WTC11 (cell line): ENCODE measurements around the gene TMEM121B.

Source experiments
- ATF1 ChIP-seq: sonication (generic); formaldehyde crosslinking; IDR thresholded peaks from 2 replicates; pipeline ENCODE4 v1.8.1; 2023; ENCODE audit warnings: mild to moderate bottlenecking, moderate library complexity, missing genetic modification reagents
- TF ChIP-seq, protein P1 (sequence below): sonication (generic); formaldehyde crosslinking; IDR thresholded peaks from 2 replicates; pipeline ENCODE4 v1.8.0; 2022; ENCODE audit warnings: mild to moderate bottlenecking, missing genetic modification reagents
- TF ChIP-seq, protein P2 (sequence below): fragments of 200-600 bp; IDR thresholded peaks from 2 replicates; pipeline ENCODE4 v1.8.0; 2022; ENCODE audit warnings: antibody characterized with exemption

DNA sequence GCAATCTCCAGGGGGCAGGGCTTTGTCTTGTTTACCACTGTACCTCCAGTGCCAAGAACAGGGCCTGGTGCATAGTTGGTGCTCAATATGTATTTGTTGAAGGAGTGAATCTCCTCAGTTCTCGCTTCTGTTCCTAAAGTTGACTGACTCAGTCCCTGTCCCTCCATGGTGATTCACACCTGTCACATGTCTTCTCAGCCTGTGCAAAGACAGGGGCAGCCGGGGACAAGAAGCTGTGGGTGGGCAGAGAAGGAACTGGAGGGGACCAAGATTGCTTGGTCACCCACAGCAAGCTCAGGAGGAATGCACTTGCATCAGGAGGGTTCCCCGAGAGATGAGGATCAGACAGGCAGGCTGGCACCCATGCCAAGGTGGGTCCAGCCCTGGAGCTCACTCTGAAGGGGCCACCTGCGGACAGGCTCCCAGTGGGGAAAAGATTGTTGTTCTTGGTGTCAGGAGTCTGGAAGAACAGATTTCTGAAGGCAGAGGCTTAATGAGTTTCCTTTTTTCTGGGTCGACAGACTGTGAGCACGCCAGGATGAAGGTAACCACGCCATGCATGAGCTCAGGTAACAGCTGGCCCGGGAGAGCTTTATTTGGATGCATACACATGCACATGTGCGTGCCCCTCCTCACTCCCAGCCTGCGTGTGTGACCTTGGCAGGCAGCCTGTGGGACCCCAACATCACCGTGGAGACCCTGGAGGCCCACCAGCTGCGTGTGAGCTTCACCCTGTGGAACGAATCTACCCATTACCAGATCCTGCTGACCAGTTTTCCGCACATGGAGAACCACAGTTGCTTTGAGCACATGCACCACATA lies 19.5 kb downstream of the TMEM121B start:
- TF ChIP-seq, protein P1, sequence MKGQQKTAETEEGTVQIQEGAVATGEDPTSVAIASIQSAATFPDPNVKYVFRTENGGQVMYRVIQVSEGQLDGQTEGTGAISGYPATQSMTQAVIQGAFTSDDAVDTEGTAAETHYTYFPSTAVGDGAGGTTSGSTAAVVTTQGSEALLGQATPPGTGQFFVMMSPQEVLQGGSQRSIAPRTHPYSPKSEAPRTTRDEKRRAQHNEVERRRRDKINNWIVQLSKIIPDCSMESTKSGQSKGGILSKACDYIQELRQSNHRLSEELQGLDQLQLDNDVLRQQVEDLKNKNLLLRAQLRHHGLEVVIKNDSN (CRISPR knock-in tag): no peak
- TF ChIP-seq, protein P2, sequence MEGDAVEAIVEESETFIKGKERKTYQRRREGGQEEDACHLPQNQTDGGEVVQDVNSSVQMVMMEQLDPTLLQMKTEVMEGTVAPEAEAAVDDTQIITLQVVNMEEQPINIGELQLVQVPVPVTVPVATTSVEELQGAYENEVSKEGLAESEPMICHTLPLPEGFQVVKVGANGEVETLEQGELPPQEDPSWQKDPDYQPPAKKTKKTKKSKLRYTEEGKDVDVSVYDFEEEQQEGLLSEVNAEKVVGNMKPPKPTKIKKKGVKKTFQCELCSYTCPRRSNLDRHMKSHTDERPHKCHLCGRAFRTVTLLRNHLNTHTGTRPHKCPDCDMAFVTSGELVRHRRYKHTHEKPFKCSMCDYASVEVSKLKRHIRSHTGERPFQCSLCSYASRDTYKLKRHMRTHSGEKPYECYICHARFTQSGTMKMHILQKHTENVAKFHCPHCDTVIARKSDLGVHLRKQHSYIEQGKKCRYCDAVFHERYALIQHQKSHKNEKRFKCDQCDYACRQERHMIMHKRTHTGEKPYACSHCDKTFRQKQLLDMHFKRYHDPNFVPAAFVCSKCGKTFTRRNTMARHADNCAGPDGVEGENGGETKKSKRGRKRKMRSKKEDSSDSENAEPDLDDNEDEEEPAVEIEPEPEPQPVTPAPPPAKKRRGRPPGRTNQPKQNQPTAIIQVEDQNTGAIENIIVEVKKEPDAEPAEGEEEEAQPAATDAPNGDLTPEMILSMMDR: no peak
- TF ChIP-seq ATF1: no peak
